ENCODE data around the gene DNMT3B.
"Not testable (repeated sequence)": the region's sequence is repeated elsewhere in the genome, so short reads cannot be mapped to it uniquely, and the experiment has no call there.

The DNMT3B gene

DNA sequence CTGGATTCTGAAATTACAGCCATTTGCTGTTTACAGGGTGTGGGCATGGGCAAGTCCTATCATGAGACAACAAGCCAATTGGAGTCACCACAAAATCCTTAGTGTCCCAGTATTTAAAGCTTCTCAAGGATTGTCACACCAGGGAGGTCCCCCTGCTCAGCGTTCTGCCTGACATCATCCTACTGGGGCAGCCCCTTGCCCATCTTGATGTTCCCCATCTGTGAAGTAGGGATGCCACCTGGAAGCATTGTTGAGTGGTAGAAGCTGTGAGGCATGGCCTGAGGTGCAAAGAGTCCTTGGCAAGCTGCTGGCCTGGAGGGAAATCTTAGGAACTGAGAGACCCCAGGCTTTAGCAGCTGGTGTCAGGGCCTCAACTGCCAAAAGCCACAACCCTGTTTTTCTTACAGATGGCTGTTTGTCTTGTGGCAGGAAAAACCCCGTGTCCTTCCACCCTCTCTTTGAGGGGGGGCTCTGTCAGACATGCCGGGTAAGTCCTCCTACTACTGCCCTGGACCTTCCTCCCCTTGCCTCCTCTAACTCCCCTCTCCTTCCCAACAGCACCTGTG is 34.3 kb downstream of the DNMT3B start:
- DNase-seq, result no peak
- no peaks in the 10 kb centered on the region for H3K9me3 ChIP-seq
- H3K4me3 ChIP-seq (ENCODE audit: low read depth, low read length), result no peak overlapping the region
- no peaks in the 10 kb centered on the region for H3K27me3 ChIP-seq
- H3K4me1 ChIP-seq, result no peaks in the 10 kb centered on the region
- TF ChIP-seq, protein P1, sequence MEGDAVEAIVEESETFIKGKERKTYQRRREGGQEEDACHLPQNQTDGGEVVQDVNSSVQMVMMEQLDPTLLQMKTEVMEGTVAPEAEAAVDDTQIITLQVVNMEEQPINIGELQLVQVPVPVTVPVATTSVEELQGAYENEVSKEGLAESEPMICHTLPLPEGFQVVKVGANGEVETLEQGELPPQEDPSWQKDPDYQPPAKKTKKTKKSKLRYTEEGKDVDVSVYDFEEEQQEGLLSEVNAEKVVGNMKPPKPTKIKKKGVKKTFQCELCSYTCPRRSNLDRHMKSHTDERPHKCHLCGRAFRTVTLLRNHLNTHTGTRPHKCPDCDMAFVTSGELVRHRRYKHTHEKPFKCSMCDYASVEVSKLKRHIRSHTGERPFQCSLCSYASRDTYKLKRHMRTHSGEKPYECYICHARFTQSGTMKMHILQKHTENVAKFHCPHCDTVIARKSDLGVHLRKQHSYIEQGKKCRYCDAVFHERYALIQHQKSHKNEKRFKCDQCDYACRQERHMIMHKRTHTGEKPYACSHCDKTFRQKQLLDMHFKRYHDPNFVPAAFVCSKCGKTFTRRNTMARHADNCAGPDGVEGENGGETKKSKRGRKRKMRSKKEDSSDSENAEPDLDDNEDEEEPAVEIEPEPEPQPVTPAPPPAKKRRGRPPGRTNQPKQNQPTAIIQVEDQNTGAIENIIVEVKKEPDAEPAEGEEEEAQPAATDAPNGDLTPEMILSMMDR (IDR thresholded peaks at IDR 0.05; ENCODE audit: low read depth, low read length), result no peak
- no peaks in the 10 kb centered on the region for H3K36me3 ChIP-seq

DNA sequence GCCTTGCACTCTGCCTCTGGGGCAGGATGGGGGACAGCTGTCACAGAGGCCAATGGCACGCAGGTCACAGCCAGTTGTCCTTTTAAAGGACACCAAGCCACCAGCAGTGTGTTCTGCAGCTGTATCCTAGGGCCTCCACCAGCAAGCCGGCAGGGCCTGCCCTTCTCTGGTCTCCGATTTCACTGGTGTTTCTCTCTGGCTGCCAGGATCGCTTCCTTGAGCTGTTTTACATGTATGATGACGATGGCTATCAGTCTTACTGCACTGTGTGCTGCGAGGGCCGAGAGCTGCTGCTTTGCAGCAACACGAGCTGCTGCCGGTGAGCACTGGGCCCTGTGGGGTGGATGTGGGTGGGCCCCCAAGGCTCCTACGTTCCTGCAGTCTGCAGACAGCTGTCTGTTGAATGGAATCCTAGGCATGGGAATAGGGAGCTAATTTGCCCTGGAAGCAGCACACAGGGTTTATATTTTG is 34.8 kb downstream of the DNMT3B start:
- Histone ChIP-seq H3K4me3 (ENCODE audit: low read depth, low read length) (no peak overlapping the region), H3K4me1 (no peaks in the 10 kb centered on the region), H3K9me3 (no peaks in the 10 kb centered on the region), H3K36me3 (no peaks in the 10 kb centered on the region), H3K27me3 (no peaks in the 10 kb centered on the region)
- no peak for DNase-seq
- TF ChIP-seq, protein P1 (IDR thresholded peaks at IDR 0.05; ENCODE audit: low read depth, low read length), result no peak

DNA sequence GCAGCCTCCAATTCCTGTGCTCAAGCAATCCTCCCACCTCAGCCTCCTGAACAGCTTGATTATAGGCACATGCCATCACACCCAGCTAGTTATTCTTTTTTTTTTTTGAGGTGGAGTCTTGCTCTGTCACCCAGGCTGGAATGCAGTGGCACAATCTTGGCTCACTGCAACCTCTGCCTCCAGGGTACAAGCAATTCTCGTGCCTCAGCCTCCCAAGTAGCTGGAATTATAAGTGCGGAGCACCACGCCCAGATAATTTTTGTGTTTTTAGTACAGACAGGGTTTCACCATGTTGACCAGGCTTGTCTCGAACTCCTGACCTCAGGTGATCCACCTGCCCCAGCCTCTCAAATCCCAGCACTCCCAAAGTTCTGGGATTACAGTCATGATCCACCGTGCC is 35.4 kb downstream of the DNMT3B start:
- not testable (repeated sequence) for H3K4me1 ChIP-seq; H3K4me3 ChIP-seq (ENCODE audit: low read depth, low read length); H3K9me3 ChIP-seq; H3K36me3 ChIP-seq; DNase-seq; H3K27me3 ChIP-seq

DNA sequence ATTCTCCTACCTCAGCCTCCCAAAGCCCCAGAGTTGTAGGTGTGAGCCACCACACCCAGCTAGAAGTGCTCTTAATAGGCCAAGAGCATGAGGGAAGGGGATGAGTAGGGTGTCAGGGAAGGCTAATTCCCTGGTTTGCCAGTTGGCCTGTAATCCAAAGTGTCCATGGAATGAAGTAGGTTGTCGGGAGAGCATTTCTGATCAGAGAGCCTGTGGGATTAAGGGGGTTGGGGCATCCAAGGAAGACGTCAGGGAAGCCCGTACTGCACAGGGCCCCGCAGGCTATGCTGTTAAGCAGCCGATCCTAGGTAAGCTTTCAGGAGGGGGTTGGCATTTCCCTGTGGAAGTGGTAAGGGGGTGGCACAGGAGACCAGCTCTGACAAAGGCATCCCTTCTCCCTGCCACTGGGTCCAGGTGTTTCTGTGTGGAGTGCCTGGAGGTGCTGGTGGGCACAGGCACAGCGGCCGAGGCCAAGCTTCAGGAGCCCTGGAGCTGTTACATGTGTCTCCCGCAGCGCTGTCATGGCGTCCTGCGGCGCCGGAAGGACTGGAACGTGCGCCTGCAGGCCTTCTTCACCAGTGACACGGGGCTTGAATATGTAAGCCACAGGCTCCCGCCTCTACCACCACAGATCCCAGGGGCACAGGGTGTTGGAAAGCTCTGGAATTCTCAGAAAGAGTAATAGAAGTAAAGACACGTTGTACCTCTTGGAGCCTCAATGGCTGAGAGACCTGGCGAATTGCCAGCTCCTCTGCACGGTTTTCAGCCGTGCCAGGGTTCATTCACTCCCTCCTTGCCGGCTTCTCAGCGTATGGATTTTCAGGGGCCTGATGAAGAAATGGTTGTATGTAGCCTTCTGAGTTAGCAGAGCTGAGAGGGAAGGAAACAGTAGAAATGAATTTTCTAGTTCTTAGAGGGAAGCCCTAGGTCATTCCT is 36.1 kb downstream of the DNMT3B start:
- Histone ChIP-seq H3K27me3 (no peaks in the 10 kb centered on the region), H3K4me1 (no peaks in the 10 kb centered on the region), H3K9me3 (no peaks in the 10 kb centered on the region), H3K4me3 (ENCODE audit: low read depth, low read length) (no peak overlapping the region), H3K36me3 (no peaks in the 10 kb centered on the region)
- DNase-seq, result peak; percentile 42
- TF ChIP-seq, protein P1 (IDR thresholded peaks at IDR 0.05; ENCODE audit: low read depth, low read length), result no peak

DNA sequence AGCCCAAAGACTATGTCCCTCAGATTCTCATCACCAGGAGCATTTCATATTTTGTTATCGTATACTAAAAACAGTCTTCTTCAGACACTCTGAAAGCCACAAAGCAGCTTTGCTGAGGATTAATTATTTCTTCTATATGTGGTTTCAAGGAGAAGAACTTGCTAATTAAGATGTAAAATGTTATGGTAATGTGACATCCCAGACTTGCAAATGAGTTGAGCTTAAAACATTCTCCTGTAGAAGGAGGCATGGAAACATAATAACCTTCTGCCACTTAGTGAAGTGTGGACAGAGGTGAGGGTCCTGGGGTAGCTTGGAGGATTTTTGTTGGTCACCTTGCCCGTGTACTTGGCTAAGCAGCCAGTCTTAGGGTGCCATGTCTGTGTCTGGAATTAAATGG is 40.9 kb downstream of the DNMT3B start:
- H3K4me1 ChIP-seq, result no peaks in the 10 kb centered on the region
- H3K9me3 ChIP-seq, result no peaks in the 10 kb centered on the region
- no peak overlapping the region for H3K4me3 ChIP-seq (ENCODE audit: low read depth, low read length)
- H3K36me3 ChIP-seq, result no peaks in the 10 kb centered on the region
- no peaks in the 10 kb centered on the region for H3K27me3 ChIP-seq
- no peak for DNase-seq
- TF ChIP-seq, protein P1 (IDR thresholded peaks at IDR 0.05; ENCODE audit: low read depth, low read length), result no peak

DNA sequence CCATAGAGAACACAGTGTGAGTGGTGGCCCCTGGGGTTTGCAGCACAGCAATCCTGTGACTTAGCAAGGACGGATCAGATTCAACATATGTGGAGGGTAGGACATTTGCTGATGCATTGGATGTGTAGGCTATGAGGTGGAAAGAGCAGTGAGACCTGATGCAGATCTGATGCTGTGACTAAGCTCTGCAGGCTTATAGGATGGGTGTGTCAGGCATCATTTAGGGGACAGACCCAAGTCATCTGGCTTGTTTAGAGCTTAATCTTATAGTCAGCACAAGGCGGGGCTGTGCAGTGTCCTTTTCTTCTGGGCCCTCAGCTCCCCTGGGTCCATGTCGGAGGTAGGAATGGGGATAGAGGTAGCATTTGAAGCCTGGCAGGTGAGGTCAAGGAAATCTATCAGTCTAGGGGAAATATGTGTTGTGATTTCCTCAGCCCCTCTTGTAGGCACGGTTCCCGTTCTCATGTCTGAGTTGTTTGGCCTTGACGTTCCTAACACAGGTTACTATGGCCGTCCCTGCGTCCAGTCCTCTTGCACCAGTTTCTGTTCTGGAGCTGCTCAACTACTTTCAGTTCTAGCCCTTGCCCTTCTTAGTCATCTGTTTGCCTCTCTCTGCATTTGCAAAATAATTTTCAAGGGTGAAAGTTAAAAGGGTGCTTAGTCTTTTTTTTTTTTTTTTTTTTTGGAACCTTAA is 42.0 kb downstream of the DNMT3B start:
- no peaks in the 10 kb centered on the region for H3K9me3 ChIP-seq
- TF ChIP-seq, protein P1 (IDR thresholded peaks at IDR 0.05; ENCODE audit: low read depth, low read length), result no peak

More for the DNA sequence above, 42.0 kb downstream of the DNMT3B start:
- no peaks in the 10 kb centered on the region for H3K4me1 ChIP-seq
- H3K4me3 ChIP-seq (ENCODE audit: low read depth, low read length), result no peak overlapping the region
- no peaks in the 10 kb centered on the region for H3K36me3 ChIP-seq
- no peaks in the 10 kb centered on the region for H3K27me3 ChIP-seq
- no peak for DNase-seq
